ENCODE data around the gene ANKRD33B.
"Not testable (repeated sequence)": the region's sequence is repeated elsewhere in the genome, so short reads cannot be mapped to it uniquely, and the experiment has no call there.

The ANKRD33B gene
- total RNA-seq = 2.7 to 45.6 (median 4.2) reads per million in 3 experiments

GRCh38 chr5:10563945-10564837, at the start of gene ANKRD33B:
ANKRD33B (plus strand) TSS chr5:10564070; CDS start chr5:10564468, 398 bp downstream.
- DNase-seq = peak; percentile 70

GRCh38 chr5:10514572-10514971, 49.3 kb upstream of the ANKRD33B start:
- DNase-seq = not testable (repeated sequence)

- DNase-seq = no peak
Observed at GRCh38 chr5:10515492-10515891, 48.4 kb upstream of the ANKRD33B start.

- no peak for DNase-seq
Observed at GRCh38 chr5:10518347-10518746, 45.5 kb upstream of the ANKRD33B start.

- no peak for DNase-seq
Observed at GRCh38 chr5:10519729-10520128, 44.1 kb upstream of the ANKRD33B start.

- no peak for DNase-seq
Observed at GRCh38 chr5:10520706-10521105, 43.2 kb upstream of the ANKRD33B start.

- no peak for DNase-seq
Observed at GRCh38 chr5:10521466-10522223, 42.2 kb upstream of the ANKRD33B start.

GRCh38 chr5:10522224-10522611, 41.7 kb upstream of the ANKRD33B start:
- no peak for DNase-seq

- no peak for DNase-seq
Observed at GRCh38 chr5:10524376-10525123, 39.3 kb upstream of the ANKRD33B start.

GRCh38 chr5:10525124-10525495, 38.8 kb upstream of the ANKRD33B start:
- DNase-seq = no peak

GRCh38 chr5:10527281-10527950, 36.5 kb upstream of the ANKRD33B start:
- no peak for DNase-seq

GRCh38 chr5:10528056-10528816, 35.6 kb upstream of the ANKRD33B start:
- DNase-seq = no peak

- DNase-seq = no peak
Observed at GRCh38 chr5:10528827-10529226, 35.0 kb upstream of the ANKRD33B start.

- no peak for DNase-seq
Observed at GRCh38 chr5:10530601-10531320, 33.1 kb upstream of the ANKRD33B start.

- no peak for DNase-seq
Observed at GRCh38 chr5:10532421-10532820, 31.4 kb upstream of the ANKRD33B start.

- DNase-seq = no peak
Observed at GRCh38 chr5:10533226-10533625, 30.6 kb upstream of the ANKRD33B start.

- DNase-seq = no peak
Observed at GRCh38 chr5:10534561-10535530, 29.0 kb upstream of the ANKRD33B start.

GRCh38 chr5:10536511-10536910, 27.4 kb upstream of the ANKRD33B start:
- DNase-seq = no peak

GRCh38 chr5:10536931-10537579, 26.8 kb upstream of the ANKRD33B start:
- no peak for DNase-seq

All from central memory CD4-positive, alpha-beta T cell (primary cell).